Left cardiac atrium (tissue), 4 donors: ENCODE results near the gene ITIH4. TPM values are rescaled to one million over a fixed set of nuclear protein-coding genes. Genes with fewer than 3 reads are reported as not detected.
"Not testable (repeated sequence)": the region's sequence is repeated elsewhere in the genome, so short reads cannot be mapped to it uniquely, and the experiment has no call there.

Experiments
- ATAC-seq, 2 donors: fragments of 200-7000 bp; cut with Tn5 transposase; one replicate each; pipeline ENCODE4 v1.9.1; 2020; ENCODE audit warnings: mild to moderate bottlenecking in 2 of 2, moderate library complexity in 2 of 2
- DNase-seq: peaks from one replicate; pipeline ENCODE4 v3.0.0-alpha.2; 2020
- intact Hi-C, 2 donors: fragments of 100-400 bp; cut with DNase I; formaldehyde crosslinking; loops; one replicate each; pipeline versions ENCODE4 v1.14.1 to v1.15.1; 2022 to 2023
- microRNA-seq, 2 donors: library from miRNA; unstranded; fragments of <30 nt; microRNA quantifications; one replicate each; pipeline ENCODE4 v1.2.0, GENCODE V29; 2020
- total RNA-seq, 2 donors: library from RNA; stranded (reverse); fragmentation: NEBNext Ultra II Directional; extraction: Animal tissue kit (Norgen Biotek cat#: 25700); gene quantifications; one replicate each; pipeline ENCODE4 v1.2.1, GENCODE V29; 2021
- donor health status: DM: no; HTN: yes; CAD: no.
- donor health status: DM: no; HTN: yes; CAD: no; lungs with severe emphysema.
- donor health status: DM: yes; HTN: yes; CAD: no.
- donor health status: Dilated cardiomyopathy.

The ITIH4 gene
- total RNA-seq, 2 donors from 2014 or later, result 5.2 to 7.0 TPM

- DNase-seq, result no peak
- intact Hi-C loops, result no loop called here
Observed at GRCh38 chr3:52777127-52777958, 53.1 kb downstream of the ITIH4 start, which contains the start of gene ITIH1. Gene ITIH1, plus strand, starts transcription at chr3:52777599. Its CDS starts 17 bp downstream, at chr3:52777616.

GRCh38 chr3:52776486-52776885 is 54.0 kb downstream of the ITIH4 start:
- DNase-seq, intact Hi-C loops, ATAC-seq: not testable (repeated sequence)

More at GRCh38 chr3:52777127-52777958, 53.1 kb downstream of the ITIH4 start, which contains the start of gene ITIH1:
- no peak for ATAC-seq

GRCh38 chr3:52775877-52776276 is 54.6 kb downstream of the ITIH4 start:
- ATAC-seq (no peak), DNase-seq (no peak)
- intact Hi-C loops, result no loop called here

GRCh38 chr3:52774901-52775864 is 55.3 kb downstream of the ITIH4 start:
- ATAC-seq, result no peak
- no peak for DNase-seq
- intact Hi-C loops, result loop anchor here in 1 of 2 donors (5.0 kb wide), 1 partner anchor 57 kb away; the partner anchor contains the start of gene ITIH4

- ATAC-seq, result no peak
- DNase-seq, result no peak
- intact Hi-C loops, result loop anchor here in 1 of 2 donors (5.0 kb wide), 1 partner anchor 58 kb away; the partner anchor contains the start of gene ITIH4
Observed at GRCh38 chr3:52774066-52774713, 56.3 kb downstream of the ITIH4 start.

- ATAC-seq, result no peak
- no peak for DNase-seq
- intact Hi-C loops, result loop anchor here in 1 of 2 donors (5.0 kb wide), 1 partner anchor 59 kb away; the partner anchor contains the start of gene ITIH4
Observed at GRCh38 chr3:52773361-52774065, 57.0 kb downstream of the ITIH4 start.

GRCh38 chr3:52771702-52772101 is 58.8 kb downstream of the ITIH4 start:
- DNase-seq (no peak), ATAC-seq (no peak)
- intact Hi-C loops, result loop anchor here in 1 of 2 donors (5.0 kb wide), 1 partner anchor 61 kb away; the partner anchor contains the start of gene ITIH4

GRCh38 chr3:52771334-52771681 is 59.2 kb downstream of the ITIH4 start:
- no peak for DNase-seq
- ATAC-seq, result peak in 1 of 2 donors; percentile 15
- intact Hi-C loops, result loop anchor here in 1 of 2 donors (5.0 kb wide), 1 partner anchor 61 kb away; the partner anchor contains the start of gene ITIH4

GRCh38 chr3:52770496-52771333 is 59.8 kb downstream of the ITIH4 start, which contains the start of gene NEK4:
Gene NEK4, minus strand, starts transcription at chr3:52770940. Its CDS starts 194 bp downstream, at chr3:52770746.
- ATAC-seq (peak; percentile 99 to 100), DNase-seq (peak; percentile 96)
- intact Hi-C loops, result loop anchor here in 1 of 2 donors (5.0 kb wide), 1 partner anchor 62 kb away; the partner anchor contains the start of gene ITIH4

- DNase-seq (no peak), ATAC-seq (no peak)
- intact Hi-C loops, result loop anchor here in 1 of 2 donors (5.0 kb wide), 1 partner anchor 62 kb away; the partner anchor contains the start of gene ITIH4
Observed at GRCh38 chr3:52769786-52770455, 60.6 kb downstream of the ITIH4 start.

- DNase-seq, result no peak
- intact Hi-C loops, result no loop called here
- peak in 1 of 2 donors; percentile 80 for ATAC-seq
Observed at GRCh38 chr3:52763466-52763865, 67.0 kb downstream of the ITIH4 start.

Small RNAs within 50 kb of the gene (microRNA-seq; reads per million reads assigned to microRNA genes)
- gene MIR8064, result 0 reads per million in 2 donors

Other genes with a start within 250 kb of the ITIH4 start
- 10 to 100 TPM; 50.7 to 54.4 TPM for gene PBRM1, start 144.8 kb downstream of the ITIH4 start, total RNA-seq
- gene GNL3, start 144.6 kb downstream of the ITIH4 start, total RNA-seq, result 10 to 100 TPM; 30.2 to 61.2 TPM
- 10 to 100 TPM; 31.3 to 37.6 TPM for gene GLT8D1, start 124.9 kb downstream of the ITIH4 start, total RNA-seq
- 10 to 100 TPM; 72.1 to 88.1 TPM for gene SPCS1, start 124.6 kb downstream of the ITIH4 start, total RNA-seq
- gene NEK4, start 59.7 kb downstream of the ITIH4 start, total RNA-seq, result 10 to 100 TPM; 14.8 to 16.9 TPM
- gene ITIH1, start 53.1 kb downstream of the ITIH4 start, total RNA-seq, result not detected
- gene ITIH3, start 35.9 kb downstream of the ITIH4 start, total RNA-seq, result under 1 TPM; 0.55 to 0.62 TPM
- 10 to 100 TPM; 14.8 to 33.4 TPM for gene MUSTN1, start 4.3 kb upstream of the ITIH4 start, total RNA-seq
- gene STIMATE, start 66.9 kb upstream of the ITIH4 start, total RNA-seq, result 10 to 100 TPM in 1 of 2 donors, 1 to 10 TPM in 1; 7.9 to 14.1 TPM
- gene SFMBT1, start 215.4 kb upstream of the ITIH4 start, total RNA-seq, result 10 to 100 TPM; 12.7 to 16.4 TPM